Spleen (tissue), 13 donors: Measurements from ENCODE around the gene OR51A2. TPM values are rescaled to one million over a fixed set of nuclear protein-coding genes. Genes with fewer than 3 reads are reported as not detected.
"Not testable (repeated sequence)": the region's sequence is repeated elsewhere in the genome, so short reads cannot be mapped to it uniquely, and the experiment has no call there.

ENCODE experiments used
- DNase-seq: peaks from one replicate; pipeline ENCODE4 v3.0.0-alpha.2; 2020
- H3K27ac ChIP-seq, 8 donors: fragments of 200-600 bp; sonication (generic) in 7 of 8; 1 replicate in 4 of 8; 2 replicates in 4 of 8; pipeline versions ENCODE4 v1.5.0 to v1.8.0; 2016 to 2021; ENCODE audit warnings: inconsistent platforms in 4 of 8, mild to moderate bottlenecking in 4 of 8, moderate library complexity in 1 of 8
- H3K27me3 ChIP-seq, 7 donors: fragments of 200-600 bp; sonication (generic) in 6 of 7; replicated peaks in 1 of 7; 1 replicate in 4 of 7; 2 replicates in 3 of 7; pipeline versions ENCODE4 v1.5.0 to v1.8.0; 2016 to 2021; ENCODE audit warnings: inconsistent platforms in 3 of 7, mild to moderate bottlenecking in 1 of 7
- H3K36me3 ChIP-seq, 6 donors: fragments of 200-600 bp; sonication (generic) in 5 of 6; 1 replicate in 4 of 6; 2 replicates in 2 of 6; pipeline versions ENCODE4 v1.5.0 to v1.8.0; 2016 to 2021; ENCODE audit warnings: inconsistent platforms in 2 of 6
- H3K4me1 ChIP-seq, 6 donors: fragments of 200-600 bp; sonication (generic) in 5 of 6; 1 replicate in 3 of 6; 2 replicates in 3 of 6; pipeline versions ENCODE4 v1.5.0 to v1.8.0; 2016 to 2021; ENCODE audit warnings: inconsistent platforms in 3 of 6
- H3K4me3 ChIP-seq, 8 donors: fragments of 200-600 bp; sonication (generic) in 7 of 8; 1 replicate in 4 of 8; 2 replicates in 4 of 8; pipeline versions ENCODE4 v1.5.0 to v1.8.0; 2016 to 2021; ENCODE audit warnings: inconsistent platforms in 4 of 8, mild to moderate bottlenecking in 4 of 8, moderate library complexity in 2 of 8
- H3K9me3 ChIP-seq, 8 donors: fragments of 200-600 bp; sonication (generic) in 7 of 8; 1 replicate in 4 of 8; 2 replicates in 4 of 8; pipeline versions ENCODE4 v1.5.0 to v1.8.0; 2016 to 2021; ENCODE audit warnings: inconsistent platforms in 4 of 8
- CTCF ChIP-seq, 11 experiments: fragments of 200-600 bp in 7 of 11; fragments of 450-650 bp in 4 of 11; sonication (generic) in 4 of 11; IDR thresholded peaks in 8 of 11; conservative IDR thresholded peaks in 3 of 11; 1 replicate in 7 of 11; 2 replicates in 4 of 11; pipeline versions ENCODE4 v1.4.0 to v1.8.0; 2016 to 2021; ENCODE audit warnings: antibody characterized with exemption in 11 of 11, inconsistent platforms in 4 of 11, mild to moderate bottlenecking in 1 of 11
- POLR2A ChIP-seq, 3 donors: fragments of 450-650 bp; IDR thresholded peaks; one replicate each; pipeline ENCODE4 v1.5.1; 2017; ENCODE audit warnings: antibody characterized with exemption in 3 of 3, mild to moderate bottlenecking in 1 of 3
- POLR2AphosphoS5 ChIP-seq, 3 donors: sonication (generic); formaldehyde crosslinking; IDR thresholded peaks; one replicate each; pipeline ENCODE4 v1.5.1; 2017; ENCODE audit warnings: antibody characterized with exemption in 3 of 3
- WGBS, 5 donors: extraction: QIAGEN DNeasy Blood & Tissue Kit in 3 of 5; methylation state at CpG; one replicate each; pipeline versions ENCODE4 v1.1.5 to v1.1.7; 2013 to 2018; 5-methylcytosine and 5-hydroxymethylcytosine counted together
- intact Hi-C: fragments of 100-400 bp; cut with DNase I; formaldehyde crosslinking; loops from one replicate; pipeline ENCODE4 v1.15.0; 2023; ENCODE audit warnings: low total_unique reads
- long read RNA-seq, 2 donors: transcript quantifications; one replicate each; lab custom pipeline, GENCODE V29; 2026
- polyA plus RNA-seq, 3 donors: library from polyadenylated mRNA; stranded (reverse); fragments of 200-250 nt; gene quantifications; one replicate each; pipeline ENCODE4 v1.2.1, GENCODE V29; 2013
- total RNA-seq, 7 donors: library from RNA; depleted of rRNA in 3 of 7; stranded (reverse); fragments of >200 nt in 3 of 7; fragmentation: NEBNext Ultra II Directional in 4 of 7; extraction: Animal tissue kit (Norgen Biotek cat#: 25700) in 4 of 7; gene quantifications; one replicate each; pipeline versions ENCODE4 v1.1.0 to v1.2.1, GENCODE V29; 2016 to 2021
- donor health status: healthy with polysubstance abuse.
- donor health status: DM: no; HTN: no; CAD: no; lungs with moderate emphysema.
- donor health status: DM: no; HTN: no; CAD: no.
- donor health status: Bipolar disorder and iron deficiency.
- donor health status: healthy.
- donor health status: DM: no; HTN: no; CAD: no.
- donor health status: DM: yes; HTN: yes; CAD: no.

OR51A2 gene
- total RNA-seq (not detected), polyA plus RNA-seq (not detected)
- long read RNA-seq, donor 1, result 0 reads
- long read RNA-seq, donor 2, result 0 reads

- intact Hi-C loops, DNase-seq, H3K27ac ChIP-seq, H3K4me1 ChIP-seq, H3K9me3 ChIP-seq, H3K27me3 ChIP-seq, H3K36me3 ChIP-seq, H3K4me3 ChIP-seq: not testable (repeated sequence)
- WGBS, 5 donors, result 65 to 84% (median 76%) methylated on average over 2 of the region's 2 CpGs
These were observed at the start of gene OR51A2 for GRCh38 chr11:4955613-4956012. Gene OR51A2, minus strand, starts transcription at chr11:4955713. Its CDS starts 0 bp downstream, at chr11:4955713.

- H3K27me3 ChIP-seq, result no peaks in the 10 kb centered on the region
- no peaks in the 10 kb centered on the region for H3K9me3 ChIP-seq
- intact Hi-C loops, result no loop called here
- no peak overlapping the region for H3K27ac ChIP-seq
- H3K4me3 ChIP-seq, result no peak overlapping the region
- DNase-seq, result no peak
- H3K36me3 ChIP-seq, result no peaks in the 10 kb centered on the region
- 38 to 43% (median 42%) methylated on average over 6 of the region's 6 CpGs for WGBS, 5 donors
- no peaks in the 10 kb centered on the region for H3K4me1 ChIP-seq
- TF ChIP-seq POLR2A (IDR thresholded peaks at IDR 0.05), result no peak
- peak in 6 of 11 experiments; percentile 25 to 43 (median 36) for TF ChIP-seq CTCF (IDR thresholded peaks at IDR 0.05 in 8 of 11, conservative IDR thresholded peaks at IDR 0.05 in 3 of 11)
- no peak for TF ChIP-seq POLR2AphosphoS5 (IDR thresholded peaks at IDR 0.05)
These were observed 49.1 kb upstream of the OR51A2 start for GRCh38 chr11:5004424-5005274.

GRCh38 chr11:4994551-4994950, 39.0 kb upstream of the OR51A2 start, which contains the start of gene OR51L1:
Gene OR51L1, plus strand, starts transcription at chr11:4994851. Its CDS starts 4,132 bp downstream, at chr11:4998983.
- intact Hi-C loops, result no loop called here
- WGBS, 5 donors, result 72 to 85% (median 76%) methylated on average over 2 of the region's 2 CpGs
- no peaks in the 10 kb centered on the region for H3K36me3 ChIP-seq

GRCh38 chr11:4991060-4991459, 35.5 kb upstream of the OR51A2 start:
- Histone ChIP-seq H3K4me1 (no peaks in the 10 kb centered on the region), H3K27ac (no peak overlapping the region), H3K9me3 (no peaks in the 10 kb centered on the region), H3K27me3 (peaks cover 0 to 3% (median 0%) of the 10 kb centered on the region in 7 donors), H3K4me3 (no peak overlapping the region), H3K36me3 (no peaks in the 10 kb centered on the region)
- DNase-seq, result no peak
- intact Hi-C loops, result no loop called here
- 28 to 76% (median 47%) methylated on average over 1 of the region's 1 CpG for WGBS, 5 donors
- no peak for TF ChIP-seq POLR2A (IDR thresholded peaks at IDR 0.05)
- no peak for TF ChIP-seq POLR2AphosphoS5 (IDR thresholded peaks at IDR 0.05)
- no peak for TF ChIP-seq CTCF (IDR thresholded peaks at IDR 0.05 in 8 of 11, conservative IDR thresholded peaks at IDR 0.05 in 3 of 11)

More at GRCh38 chr11:4994551-4994950, 39.0 kb upstream of the OR51A2 start, which contains the start of gene OR51L1:
- Histone ChIP-seq H3K4me3 (no peak within 1 kb of the TSS), H3K4me1 (no peaks in the 10 kb centered on the region), H3K27ac (no peak within 1 kb of the TSS), H3K27me3 (peaks cover 0 to 3% (median 0%) of the 10 kb centered on the region in 7 donors), H3K9me3 (no peaks in the 10 kb centered on the region)
- DNase-seq, result no peak
- TF ChIP-seq CTCF (IDR thresholded peaks at IDR 0.05 in 8 of 11, conservative IDR thresholded peaks at IDR 0.05 in 3 of 11) (no peak), POLR2A (IDR thresholded peaks at IDR 0.05) (no peak), POLR2AphosphoS5 (IDR thresholded peaks at IDR 0.05) (no peak)
